Measurements from ENCODE around the gene DCTN3.

The DCTN3 gene

GRCh38 chr9:34633851-34634550 lies 13.7 kb upstream of the DCTN3 start:
- H3K4me2 ChIP-seq (ENCODE audit: low read depth, low read length, poor library complexity, severe bottlenecking) = no peak overlapping the region
- H3K4me3 ChIP-seq (ENCODE audit: low read length, poor library complexity, severe bottlenecking) = no peak overlapping the region
- TF ChIP-seq, protein P1, sequence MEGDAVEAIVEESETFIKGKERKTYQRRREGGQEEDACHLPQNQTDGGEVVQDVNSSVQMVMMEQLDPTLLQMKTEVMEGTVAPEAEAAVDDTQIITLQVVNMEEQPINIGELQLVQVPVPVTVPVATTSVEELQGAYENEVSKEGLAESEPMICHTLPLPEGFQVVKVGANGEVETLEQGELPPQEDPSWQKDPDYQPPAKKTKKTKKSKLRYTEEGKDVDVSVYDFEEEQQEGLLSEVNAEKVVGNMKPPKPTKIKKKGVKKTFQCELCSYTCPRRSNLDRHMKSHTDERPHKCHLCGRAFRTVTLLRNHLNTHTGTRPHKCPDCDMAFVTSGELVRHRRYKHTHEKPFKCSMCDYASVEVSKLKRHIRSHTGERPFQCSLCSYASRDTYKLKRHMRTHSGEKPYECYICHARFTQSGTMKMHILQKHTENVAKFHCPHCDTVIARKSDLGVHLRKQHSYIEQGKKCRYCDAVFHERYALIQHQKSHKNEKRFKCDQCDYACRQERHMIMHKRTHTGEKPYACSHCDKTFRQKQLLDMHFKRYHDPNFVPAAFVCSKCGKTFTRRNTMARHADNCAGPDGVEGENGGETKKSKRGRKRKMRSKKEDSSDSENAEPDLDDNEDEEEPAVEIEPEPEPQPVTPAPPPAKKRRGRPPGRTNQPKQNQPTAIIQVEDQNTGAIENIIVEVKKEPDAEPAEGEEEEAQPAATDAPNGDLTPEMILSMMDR (conservative IDR thresholded peaks at IDR 0.05; ENCODE audit: low read length) = peak; percentile 90
- TF ChIP-seq EZH2phosphoT487 (IDR thresholded peaks at IDR 0.05; ENCODE audit: borderline replicate concordance) = no peak
- no peak overlapping the region for H3K9ac ChIP-seq (ENCODE audit: low read depth, low read length, poor library complexity, severe bottlenecking)
- peaks cover 13% of the 10 kb centered on the region for H4K20me1 ChIP-seq (ENCODE audit: insufficient read depth, low read length, poor library complexity, severe bottlenecking)
- H3K36me3 ChIP-seq (ENCODE audit: insufficient read depth, low read length) = no peaks in the 10 kb centered on the region
- no peaks in the 10 kb centered on the region for H3K9me2 ChIP-seq (replicated peaks; ENCODE audit: low read depth, low read length)
- no peaks in the 10 kb centered on the region for H3K9me3 ChIP-seq (ENCODE audit: insufficient read depth, low read depth, low read length)
- H3K27me3 ChIP-seq (ENCODE audit: insufficient read depth, low read length, poor library complexity, severe bottlenecking) = peaks cover 15% of the 10 kb centered on the region
- H3F3A ChIP-seq (ENCODE audit: low read depth) = no peaks in the 10 kb centered on the region
- H3K4me1 ChIP-seq (ENCODE audit: insufficient read depth, low read length, poor library complexity, severe bottlenecking) = peaks cover 27% of the 10 kb centered on the region
- H3K79me2 ChIP-seq (ENCODE audit: insufficient read depth, low read length) = peaks cover 25% of the 10 kb centered on the region
- H2AFZ ChIP-seq (ENCODE audit: low read length) = no peak overlapping the region

GRCh38 chr9:34633166-34633565 lies 12.9 kb upstream of the DCTN3 start:
- Histone ChIP-seq H3K79me2 (ENCODE audit: insufficient read depth, low read length) (peaks cover 25% of the 10 kb centered on the region), H3K27me3 (ENCODE audit: insufficient read depth, low read length, poor library complexity, severe bottlenecking) (peaks cover 20% of the 10 kb centered on the region), H3K9me2 (replicated peaks; ENCODE audit: low read depth, low read length) (no peaks in the 10 kb centered on the region), H3K9me3 (ENCODE audit: insufficient read depth, low read depth, low read length) (no peaks in the 10 kb centered on the region), H3K9ac (ENCODE audit: low read depth, low read length, poor library complexity, severe bottlenecking) (no peak overlapping the region), H2AFZ (ENCODE audit: low read length) (no peak overlapping the region), H3K36me3 (ENCODE audit: insufficient read depth, low read length) (no peaks in the 10 kb centered on the region), H3K4me1 (ENCODE audit: insufficient read depth, low read length, poor library complexity, severe bottlenecking) (peaks cover 21% of the 10 kb centered on the region), H3K4me2 (ENCODE audit: low read depth, low read length, poor library complexity, severe bottlenecking) (no peak overlapping the region), H3K4me3 (ENCODE audit: low read length, poor library complexity, severe bottlenecking) (no peak overlapping the region), H3F3A (ENCODE audit: low read depth) (no peaks in the 10 kb centered on the region), H4K20me1 (ENCODE audit: insufficient read depth, low read length, poor library complexity, severe bottlenecking) (peaks cover 13% of the 10 kb centered on the region)
- TF ChIP-seq, protein P1 (conservative IDR thresholded peaks at IDR 0.05; ENCODE audit: low read length) = no peak
- TF ChIP-seq EZH2phosphoT487 (IDR thresholded peaks at IDR 0.05; ENCODE audit: borderline replicate concordance) = no peak

GRCh38 chr9:34630402-34631154 lies 10.3 kb upstream of the DCTN3 start:
- H4K20me1 ChIP-seq (ENCODE audit: insufficient read depth, low read length, poor library complexity, severe bottlenecking) = peaks cover 2% of the 10 kb centered on the region
- no peak overlapping the region for H3K4me3 ChIP-seq (ENCODE audit: low read length, poor library complexity, severe bottlenecking)
- H3K36me3 ChIP-seq (ENCODE audit: insufficient read depth, low read length) = no peaks in the 10 kb centered on the region
- peaks cover 35% of the 10 kb centered on the region for H3K27me3 ChIP-seq (ENCODE audit: insufficient read depth, low read length, poor library complexity, severe bottlenecking)
- H3K9ac ChIP-seq (ENCODE audit: low read depth, low read length, poor library complexity, severe bottlenecking) = no peak overlapping the region
- no peaks in the 10 kb centered on the region for H3K9me2 ChIP-seq (replicated peaks; ENCODE audit: low read depth, low read length)
- H3F3A ChIP-seq (ENCODE audit: low read depth) = no peaks in the 10 kb centered on the region
- TF ChIP-seq EZH2phosphoT487 (IDR thresholded peaks at IDR 0.05; ENCODE audit: borderline replicate concordance) = no peak
- TF ChIP-seq, protein P1 (conservative IDR thresholded peaks at IDR 0.05; ENCODE audit: low read length) = no peak
- no peak overlapping the region for H3K4me2 ChIP-seq (ENCODE audit: low read depth, low read length, poor library complexity, severe bottlenecking)
- H3K4me1 ChIP-seq (ENCODE audit: insufficient read depth, low read length, poor library complexity, severe bottlenecking) = peaks cover 5% of the 10 kb centered on the region
- H3K9me3 ChIP-seq (ENCODE audit: insufficient read depth, low read depth, low read length) = no peaks in the 10 kb centered on the region
- no peak overlapping the region for H2AFZ ChIP-seq (ENCODE audit: low read length)
- H3K79me2 ChIP-seq (ENCODE audit: insufficient read depth, low read length) = peaks cover 6% of the 10 kb centered on the region; the same call in 1 of the 2 replicates
